K562 (cell line): ENCODE measurements around the gene SIRT2. TPM values are rescaled to one million over a fixed set of nuclear protein-coding genes. Genes with fewer than 3 reads are reported as not detected.
A peak's percentile ranks its signal among the peaks of the same experiment; 100 is the strongest.
"Not testable (repeated sequence)": the region's sequence is repeated elsewhere in the genome, so short reads cannot be mapped to it uniquely, and the experiment has no call there.

ENCODE experiments used
- ATAC-seq: fragments of 200-7000 bp; cut with Tn5 transposase; 3 replicates; pipeline ENCODE4 v1.9.1; 2020; ENCODE audit warnings: moderate library complexity
- BruUV-seq: library from RNA; stranded (reverse); fragments of 400-500 nt; replicated peaks from 2 replicates; lab custom pipeline; 2021; lab: Mats Ljungman, UMichigan
- CTCF ChIA-PET: fragments of 300-600 bp; formaldehyde crosslinking; extraction: SDS; loops from one replicate; lab custom pipeline; 2021; ENCODE audit warnings: low intra/inter-chr PET ratio; lab: Yijun Ruan, JAX
- POLR2A ChIA-PET: fragments of 300-600, 350-650 bp; sonication (Branson Sonifier 250); formaldehyde crosslinking; extraction: SDS; loops from one replicate; lab custom pipeline; 2021; ENCODE audit warnings: antibody characterized with exemption, inconsistent platforms; lab: Yijun Ruan, JAX
- DNase-seq, 4 experiments: peaks; one replicate each; pipeline versions ENCODE4 v3.0.0 to v3.0.0-alpha.2; 2011 to 2018; ENCODE audit warnings: low spot score in 3 of 4, mixed read lengths in 3 of 4; ENCODE audit errors: extremely low read depth in 1 of 4
- FAIRE-seq: peaks from 2 replicates; lab custom pipeline; 2011; peaks lifted over from hg19 to GRCh38; lab: Jason Lieb, UNC
- H2AFZ ChIP-seq: 2 replicates; pipeline ENCODE4 v1.6.0; 2011; ENCODE audit warnings: low read depth, low read length, control low read depth, inconsistent platforms
- H3K27ac ChIP-seq: fragments of 200-600 bp; 3 replicates; pipeline ENCODE4 v1.8.0; 2011; ENCODE audit warnings: low read depth, mild to moderate bottlenecking, control low read depth, inconsistent platforms, low read length, moderate library complexity, mixed read lengths; ENCODE audit errors: extremely low read depth
- H3K27me3 ChIP-seq, 2 experiments: fragments of 300-600 bp in 1 of 2; 2 replicates in 1 of 2; 3 replicates in 1 of 2; pipeline versions ENCODE4 v1.6.0 to v1.8.0; 2011; ENCODE audit warnings: inconsistent platforms in 2 of 2, low read length in 2 of 2, mild to moderate bottlenecking in 1 of 2, mixed read lengths in 1 of 2, moderate library complexity in 1 of 2; ENCODE audit not compliant: control insufficient read depth in 2 of 2, insufficient read depth in 2 of 2
- H3K36me3 ChIP-seq: fragments of 300-600 bp; 3 replicates; pipeline ENCODE4 v1.8.0; 2011; ENCODE audit warnings: mild to moderate bottlenecking, low read length, inconsistent platforms; ENCODE audit not compliant: control insufficient read depth, insufficient read depth
- H3K4me1 ChIP-seq, 2 experiments: fragments of 200-600 bp in 1 of 2; replicated peaks in 1 of 2; 2 replicates in 1 of 2; 3 replicates in 1 of 2; pipeline versions ENCODE4 v1.5.1 to v1.8.0; 2011; ENCODE audit warnings: inconsistent platforms in 2 of 2, low read length in 2 of 2, mild to moderate bottlenecking in 1 of 2, mixed read lengths in 1 of 2, moderate library complexity in 1 of 2; ENCODE audit not compliant: control insufficient read depth in 2 of 2, insufficient read depth in 2 of 2
- H3K4me2 ChIP-seq: 2 replicates; pipeline ENCODE4 v1.6.1; 2011; ENCODE audit warnings: low read length, control low read depth, inconsistent platforms, mixed read lengths; ENCODE audit not compliant: insufficient read depth
- H3K4me3 ChIP-seq: fragments of 200-600 bp; sonication (generic), shearing (Covaris generic); 2 replicates; pipeline ENCODE4 v1.5.1; 2016; ENCODE audit warnings: control low read depth, inconsistent platforms
- H3K79me2 ChIP-seq: fragments of 200-600 bp; 3 replicates; pipeline ENCODE4 v1.8.0; 2011; ENCODE audit warnings: low read length, inconsistent platforms; ENCODE audit not compliant: control insufficient read depth, insufficient read depth
- H3K9ac ChIP-seq, 2 experiments: 2 replicates each; pipeline versions ENCODE4 v1.6.0 to v1.6.1; 2011; ENCODE audit warnings: low read depth in 2 of 2, low read length in 2 of 2, control low read depth in 1 of 2, inconsistent platforms in 1 of 2, mild to moderate bottlenecking in 1 of 2, mixed read lengths in 1 of 2; ENCODE audit not compliant: insufficient read depth in 1 of 2
- H3K9me1 ChIP-seq: one replicate; pipeline ENCODE4 v1.6.0; 2011; ENCODE audit warnings: inconsistent platforms, mild to moderate bottlenecking, low read length, moderate library complexity; ENCODE audit not compliant: control insufficient read depth, insufficient read depth
- H3K9me3 ChIP-seq: replicated peaks from 2 replicates; pipeline ENCODE4 v1.5.1; 2011; ENCODE audit warnings: low read depth, low read length, inconsistent platforms; ENCODE audit not compliant: control insufficient read depth, insufficient read depth
- H4K20me1 ChIP-seq: replicated peaks from 2 replicates; pipeline ENCODE4 v1.6.1; 2011; ENCODE audit warnings: low read length, inconsistent platforms, mixed read lengths; ENCODE audit not compliant: control insufficient read depth, insufficient read depth
- C11orf30 ChIP-seq: fragments of 450-650 bp; IDR thresholded peaks from 2 replicates; pipeline ENCODE4 v1.6.1; 2016; ENCODE audit warnings: low read depth, mild to moderate bottlenecking
- DPF2 ChIP-seq: fragments of 450-650 bp; IDR thresholded peaks from 2 replicates; pipeline ENCODE4 v1.6.1; 2016
- EGR1 ChIP-seq: fragments of 450-650 bp; conservative IDR thresholded peaks from 2 replicates; pipeline ENCODE4 v1.6.1; 2017; ENCODE audit warnings: mild to moderate bottlenecking
- MAFF ChIP-seq: IDR thresholded peaks from 2 replicates; pipeline ENCODE4 v1.6.1; 2012; ENCODE audit warnings: low read length, improper control_type of control experiment
- NCOA2 ChIP-seq, 2 experiments: fragments of 450-650 bp; IDR thresholded peaks; 2 replicates each; pipeline ENCODE4 v1.6.1; 2018; ENCODE audit warnings: mild to moderate bottlenecking in 2 of 2, moderate library complexity in 1 of 2; ENCODE audit not compliant: partially characterized antibody in 2 of 2
- RAD21 ChIP-seq, 2 experiments: fragments of 250-450 bp in 1 of 2; fragments of 450-650 bp in 1 of 2; sonication (Bioruptor Pico) in 1 of 2; formaldehyde crosslinking in 1 of 2; IDR thresholded peaks in 1 of 2; conservative IDR thresholded peaks in 1 of 2; 2 replicates each; pipeline versions ENCODE4 v1.4.0 to v1.8.0; 2020 to 2022; ENCODE audit warnings: mild to moderate bottlenecking in 2 of 2, moderate library complexity in 1 of 2
- SMAD4 ChIP-seq: fragments of 250-450 bp; sonication (Bioruptor Pico); conservative IDR thresholded peaks from 2 replicates; pipeline ENCODE4 v1.8.0; 2021; ENCODE audit warnings: inconsistent platforms, mild to moderate bottlenecking, moderate library complexity
- ZFX ChIP-seq: sonication (generic); formaldehyde crosslinking; IDR thresholded peaks from 2 replicates; pipeline ENCODE4 v1.8.0; 2022; ENCODE audit warnings: mild to moderate bottlenecking, missing genetic modification reagents, moderate library complexity
- WGBS: fragments of 100-300 bp; shearing (Covaris generic); methylation state at CpG from one replicate; pipeline ENCODE4 v1.1.6; 2016; ENCODE audit warnings: low coverage, mixed read lengths; ENCODE audit not compliant: insufficient coverage; ENCODE audit errors: missing lambda C conversion rate; 5-methylcytosine and 5-hydroxymethylcytosine counted together
- in situ Hi-C: fragments of 300-500 bp; cut with MboI; formaldehyde crosslinking; loops from 4 replicates; pipeline ENCODE4 v1.15.0; 2018; ENCODE audit warnings: inconsistent platforms, mixed read lengths
- intact Hi-C: fragments of 100-400 bp; cut with micrococcal nuclease; formaldehyde crosslinking; loops from 2 replicates; pipeline ENCODE4 v1.14.2; 2022
- polyA plus RNA-seq, 8 experiments: library from polyadenylated mRNA; depleted of rRNA in 4 of 8; stranded (reverse) in 5 of 8; unstranded in 3 of 8; fragments of >200 nt; fragmentation: Nextera tagmentation in 2 of 8; fragmentation: Illumina TruSeq in 1 of 8; extraction: Ambion mirVana in 2 of 8; extraction: Trizol in 1 of 8; gene quantifications; 2 replicates each; pipeline versions ENCODE4 v1.2.1 to v1.2.3, GENCODE V29; 2011 to 2014; ENCODE audit warnings: inconsistent platforms in 1 of 8, missing spikeins in 1 of 8
- total RNA-seq, 7 experiments: library from RNA; depleted of rRNA in 6 of 7; stranded (reverse); fragments of >200 nt in 6 of 7; fragmentation: Illumina TruSeq in 2 of 7; extraction: Trizol in 2 of 7; gene quantifications; 2 replicates each; pipeline versions ENCODE4 v1.2.1 to v1.2.3, GENCODE V29; 2011 to 2021; ENCODE audit warnings: low replicate concordance in 1 of 7
- TF ChIP-seq, protein P1 (sequence below): fragments of 250-450 bp; sonication (Bioruptor Pico); IDR thresholded peaks from 2 replicates; pipeline ENCODE4 v1.8.0; 2022; ENCODE audit warnings: moderate library complexity, mild to moderate bottlenecking, inconsistent platforms
- TF ChIP-seq, protein P2 (sequence below): sonication (generic); formaldehyde crosslinking; IDR thresholded peaks from 2 replicates; pipeline ENCODE4 v1.9.0; 2022; ENCODE audit warnings: mild to moderate bottlenecking, missing genetic modification reagents
- TF ChIP-seq, protein P3 (sequence below): sonication (generic); formaldehyde crosslinking; IDR thresholded peaks from 2 replicates; pipeline ENCODE4 v1.5.0; 2020; ENCODE audit warnings: missing genetic modification reagents
- TF ChIP-seq, protein P4 (sequence below): sonication (generic); formaldehyde crosslinking; IDR thresholded peaks from 2 replicates; pipeline ENCODE4 v1.9.0; 2022; ENCODE audit warnings: mild to moderate bottlenecking, missing genetic modification reagents

SIRT2 gene
- total and polyA plus RNA-seq, 9 of the 15 experiments (the other 6 are each of a cell fraction or from before 2014, with no cell fraction given), result 2.3 to 35.2 (median 22.9) TPM

DNA sequence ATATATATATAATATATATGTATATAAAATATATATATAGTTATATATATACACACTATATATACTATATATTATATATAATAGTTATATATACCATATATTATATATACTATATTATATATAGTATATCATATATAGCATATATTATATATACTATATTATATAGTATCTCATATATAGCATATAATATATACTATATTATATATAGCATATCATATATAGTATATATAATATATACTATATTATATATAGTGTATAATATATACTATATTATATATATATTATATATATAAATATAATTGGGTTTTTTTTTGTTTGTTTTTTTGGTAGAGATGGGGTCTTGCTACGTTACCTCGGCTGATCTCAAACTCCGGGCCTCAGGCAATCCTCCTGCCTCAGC is 38.0 kb downstream of the SIRT2 start:
- Histone ChIP-seq H3K36me3 (no peaks in the 10 kb centered on the region), H3K4me3 (no peak overlapping the region), H2AFZ (no peak overlapping the region), H3K9me1 (no peaks in the 10 kb centered on the region), H3K9me3 (no peaks in the 10 kb centered on the region), H3K27me3 (no peaks in the 10 kb centered on the region), H3K4me2 (no peak overlapping the region), H3K27ac (no peak overlapping the region), H3K79me2 (no peaks in the 10 kb centered on the region), H4K20me1 (no peaks in the 10 kb centered on the region), H3K4me1 (peaks cover 27 to 38% of the 10 kb centered on the region in 2 experiments), H3K9ac (no peak overlapping the region)
- no peak for ATAC-seq
- DNase-seq, result no peak
- intact Hi-C loops, result no loop called here
- BruUV-seq, result no TSS peak
- ChIA-PET POLR2A (interaction anchor here (2.3 kb wide), 1 partner anchor 8 kb away, joined by 11 read pairs; no protein-coding TSS in a partner anchor), CTCF (no interaction called here)
- in situ Hi-C loops, result no loop called here
- peak in 1 of 2 experiments; percentile 97 for TF ChIP-seq NCOA2 (IDR thresholded peaks at IDR 0.05; ENCODE audit: partially characterized antibody in 2 of 2)
- TF ChIP-seq RAD21 (CRISPR knock-in tag; conservative IDR thresholded peaks at IDR 0.05 in 1 of 2, IDR thresholded peaks at IDR 0.05 in 1 of 2), result no peak
- no peak for FAIRE-seq
- WGBS, result 91% methylated on average over 3 of the region's 3 CpGs

DNA sequence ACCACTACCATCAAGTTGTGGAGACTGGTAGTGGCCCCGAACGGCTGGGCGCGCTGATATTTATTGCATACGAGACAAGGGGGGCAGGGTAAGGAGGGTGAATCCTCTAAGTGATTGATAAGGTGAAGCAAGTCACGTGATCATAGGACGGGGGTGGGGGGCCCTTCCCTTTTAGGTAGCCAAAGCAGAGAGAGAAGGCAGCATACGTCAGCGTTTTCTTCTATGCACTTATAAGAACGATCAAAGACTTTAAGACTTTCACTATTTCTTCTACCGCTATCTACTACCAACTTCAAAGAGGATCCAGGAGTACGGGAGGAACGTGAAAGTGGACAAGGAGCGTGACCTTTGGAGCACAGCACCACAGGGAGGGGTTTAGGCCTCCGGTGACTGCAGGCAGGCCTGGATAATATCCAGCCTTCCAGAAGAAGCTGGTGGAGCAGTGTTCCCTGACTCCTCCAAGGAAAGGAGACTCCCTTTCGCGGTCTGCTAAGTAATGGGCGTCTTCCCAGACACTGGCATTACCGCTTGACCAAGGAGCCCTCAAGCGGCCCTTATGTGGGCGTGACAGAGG is 39.7 kb downstream of the SIRT2 start:
- ATAC-seq, H3K27me3 ChIP-seq, H3K4me3 ChIP-seq, BruUV-seq, in situ Hi-C loops, CTCF ChIA-PET, intact Hi-C loops, FAIRE-seq, H3K9me1 ChIP-seq, H3K9me3 ChIP-seq, H4K20me1 ChIP-seq, H3K79me2 ChIP-seq, H3K36me3 ChIP-seq: not testable (repeated sequence)
- H3K4me1 ChIP-seq, result peaks cover 27 to 39% of the 10 kb centered on the region in 2 experiments
- peak overlapping the region in 1 of 2 experiments; percentile 82; a peak in 2 of 4 replicates for H3K9ac ChIP-seq
- H2AFZ ChIP-seq, result peak overlapping the region; percentile 95
- POLR2A ChIA-PET, result interaction anchor here (1.1 kb wide), 1 partner anchor 9 kb away, joined by 5 read pairs; no protein-coding TSS in a partner anchor
- peak overlapping the region; percentile 53 for H3K4me2 ChIP-seq
- WGBS, result 23% methylated on average over 17 of the region's 21 CpGs
- peak in 1 of 4 experiments; percentile 55 for DNase-seq
- peak overlapping the region; percentile 61; the same call in 2 of the 3 replicates for H3K27ac ChIP-seq
- peak; percentile 61 for TF ChIP-seq C11orf30
- peak; percentile 40 for TF ChIP-seq SMAD4
- TF ChIP-seq EGR1, result 0 out of 2 replicates have a peak, but pooled peaks have one; percentile 46
- TF ChIP-seq ZFX (CRISPR knock-in tag), result peak; percentile 42; the same call in 1 of the 2 replicates
- TF ChIP-seq, protein P1, sequence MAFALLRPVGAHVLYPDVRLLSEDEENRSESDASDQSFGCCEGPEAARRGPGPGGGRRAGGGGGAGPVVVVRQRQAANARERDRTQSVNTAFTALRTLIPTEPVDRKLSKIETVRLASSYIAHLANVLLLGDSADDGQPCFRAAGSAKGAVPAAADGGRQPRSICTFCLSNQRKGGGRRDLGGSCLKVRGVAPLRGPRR (CRISPR knock-in tag), result peak; percentile 29; the same call in 1 of the 2 replicates
- TF ChIP-seq MAFF, result 0 out of 2 replicates have a peak, but pooled peaks have one; percentile 28
- TF ChIP-seq, protein P2, sequence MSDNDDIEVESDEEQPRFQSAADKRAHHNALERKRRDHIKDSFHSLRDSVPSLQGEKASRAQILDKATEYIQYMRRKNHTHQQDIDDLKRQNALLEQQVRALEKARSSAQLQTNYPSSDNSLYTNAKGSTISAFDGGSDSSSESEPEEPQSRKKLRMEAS (CRISPR knock-in tag), result 0 out of 2 replicates have a peak, but pooled peaks have one; percentile 23
- TF ChIP-seq, protein P3, sequence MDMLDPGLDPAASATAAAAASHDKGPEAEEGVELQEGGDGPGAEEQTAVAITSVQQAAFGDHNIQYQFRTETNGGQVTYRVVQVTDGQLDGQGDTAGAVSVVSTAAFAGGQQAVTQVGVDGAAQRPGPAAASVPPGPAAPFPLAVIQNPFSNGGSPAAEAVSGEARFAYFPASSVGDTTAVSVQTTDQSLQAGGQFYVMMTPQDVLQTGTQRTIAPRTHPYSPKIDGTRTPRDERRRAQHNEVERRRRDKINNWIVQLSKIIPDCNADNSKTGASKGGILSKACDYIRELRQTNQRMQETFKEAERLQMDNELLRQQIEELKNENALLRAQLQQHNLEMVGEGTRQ (CRISPR knock-in tag), result peak; percentile 51
- 0 out of 2 replicates have a peak, but pooled peaks have one; percentile 25 for TF ChIP-seq DPF2
- TF ChIP-seq, protein P4, sequence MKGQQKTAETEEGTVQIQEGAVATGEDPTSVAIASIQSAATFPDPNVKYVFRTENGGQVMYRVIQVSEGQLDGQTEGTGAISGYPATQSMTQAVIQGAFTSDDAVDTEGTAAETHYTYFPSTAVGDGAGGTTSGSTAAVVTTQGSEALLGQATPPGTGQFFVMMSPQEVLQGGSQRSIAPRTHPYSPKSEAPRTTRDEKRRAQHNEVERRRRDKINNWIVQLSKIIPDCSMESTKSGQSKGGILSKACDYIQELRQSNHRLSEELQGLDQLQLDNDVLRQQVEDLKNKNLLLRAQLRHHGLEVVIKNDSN (CRISPR knock-in tag), result peak; percentile 72
